Sciatic nerve (tissue), 2 donors: ENCODE data around the gene WRAP53. TPM values are rescaled to one million over a fixed set of nuclear protein-coding genes. Genes with fewer than 3 reads are reported as not detected.
A peak's percentile ranks its signal among the peaks of the same experiment; 100 is the strongest.
"Not testable (repeated sequence)": the region's sequence is repeated elsewhere in the genome, so short reads cannot be mapped to it uniquely, and the experiment has no call there.

Experiments
- ATAC-seq: fragments of 200-7000 bp; cut with Tn5 transposase; one replicate; pipeline ENCODE4 v1.9.1; 2020; ENCODE audit warnings: mild to moderate bottlenecking, moderate library complexity
- DNase-seq: peaks from one replicate; pipeline ENCODE4 v3.0.0-alpha.2; 2020; ENCODE audit warnings: low spot score
- intact Hi-C: fragments of 100-400 bp; cut with DNase I; formaldehyde crosslinking; loops from one replicate; pipeline ENCODE4 v1.14.2; 2022
- total RNA-seq: library from RNA; stranded (reverse); fragmentation: NEBNext Ultra II Directional; extraction: Animal tissue kit (Norgen Biotek cat#: 25700); gene quantifications from one replicate; pipeline ENCODE4 v1.2.1, GENCODE V29; 2021
- donor health status: DM: no; HTN: no; CAD: no.
- donor health status: DM: no; HTN: no; CAD: no.

WRAP53 gene
- 5.7 TPM for total RNA-seq

- ATAC-seq (peak; percentile 95), DNase-seq (peak; percentile 97)
- intact Hi-C loops: loop anchor here (10.0 kb wide), 1 partner anchor 53 kb away; the partner anchor contains the start of gene SHBG
These were observed at the start of gene WRAP53 for GRCh38 chr17:7687908-7688807. WRAP53 (plus strand) TSS chr17:7688477; CDS start chr17:7688649, 172 bp downstream.

- ATAC-seq: no peak
- intact Hi-C loops: no loop called here
These were observed 47.5 kb upstream of the WRAP53 start for GRCh38 chr17:7640783-7641182.

GRCh38 chr17:7641635-7642034, 46.6 kb upstream of the WRAP53 start:
- DNase-seq, ATAC-seq, intact Hi-C loops: not testable (repeated sequence)

More at GRCh38 chr17:7640783-7641182, 47.5 kb upstream of the WRAP53 start:
- no peak for DNase-seq

GRCh38 chr17:7644775-7645174, 43.5 kb upstream of the WRAP53 start:
- no peak for ATAC-seq
- no peak for DNase-seq
- intact Hi-C loops: no loop called here

- DNase-seq (no peak), ATAC-seq (no peak)
- intact Hi-C loops: no loop called here
These were observed 41.8 kb upstream of the WRAP53 start for GRCh38 chr17:7646457-7646856.

GRCh38 chr17:7647018-7647417, 41.3 kb upstream of the WRAP53 start:
- DNase-seq (no peak), ATAC-seq (no peak)
- intact Hi-C loops: no loop called here

GRCh38 chr17:7650509-7651096, 37.7 kb upstream of the WRAP53 start, which contains the start of gene ATP1B2:
ATP1B2 (plus strand) TSS chr17:7650926; CDS start chr17:7651519, 593 bp downstream.
- ATAC-seq: peak; percentile 77

GRCh38 chr17:7651097-7651664, 37.1 kb upstream of the WRAP53 start:
- no peak for ATAC-seq
- DNase-seq: no peak
- intact Hi-C loops: no loop called here

More at GRCh38 chr17:7650509-7651096, 37.7 kb upstream of the WRAP53 start, which contains the start of gene ATP1B2:
- intact Hi-C loops: no loop called here
- peak; percentile 80 for DNase-seq

- intact Hi-C loops: no loop called here
- ATAC-seq (peak; percentile 18), DNase-seq (no peak)
These were observed 36.5 kb upstream of the WRAP53 start for GRCh38 chr17:7651665-7652387.

- DNase-seq (no peak), ATAC-seq (no peak)
- intact Hi-C loops: no loop called here
These were observed 35.6 kb upstream of the WRAP53 start for GRCh38 chr17:7652388-7653356.

GRCh38 chr17:7654832-7655540, 33.3 kb upstream of the WRAP53 start:
- no peak for ATAC-seq
- DNase-seq: no peak
- intact Hi-C loops: no loop called here

- intact Hi-C loops: no loop called here
- DNase-seq (no peak), ATAC-seq (no peak)
These were observed 32.8 kb upstream of the WRAP53 start for GRCh38 chr17:7655541-7655840.

- ATAC-seq: peak; percentile 49
- intact Hi-C loops: no loop called here
- DNase-seq: peak; percentile 69
These were observed 31.2 kb upstream of the WRAP53 start for GRCh38 chr17:7656958-7657609.

- ATAC-seq (peak; percentile 13), DNase-seq (no peak)
- intact Hi-C loops: no loop called here
These were observed 20.4 kb upstream of the WRAP53 start for GRCh38 chr17:7667656-7668406.

- intact Hi-C loops: no loop called here
- no peak for ATAC-seq
- no peak for DNase-seq
These were observed 19.8 kb upstream of the WRAP53 start for GRCh38 chr17:7668482-7668881.

- DNase-seq: no peak
- no peak for ATAC-seq
- intact Hi-C loops: no loop called here
These were observed 15.0 kb upstream of the WRAP53 start for GRCh38 chr17:7673239-7673638.
